NCI-H526 (cell line): ENCODE measurements around the gene PCDHB11.
A peak's percentile ranks its signal among the peaks of the same experiment; 100 is the strongest.
"Not testable (repeated sequence)": the region's sequence is repeated elsewhere in the genome, so short reads cannot be mapped to it uniquely, and the experiment has no call there.

Experiments used
- DNase-seq, 2 experiments: peaks; one replicate each; lab custom pipeline; 2025; lab: John Stamatoyannopoulos, UW

PCDHB11 gene

DNA sequence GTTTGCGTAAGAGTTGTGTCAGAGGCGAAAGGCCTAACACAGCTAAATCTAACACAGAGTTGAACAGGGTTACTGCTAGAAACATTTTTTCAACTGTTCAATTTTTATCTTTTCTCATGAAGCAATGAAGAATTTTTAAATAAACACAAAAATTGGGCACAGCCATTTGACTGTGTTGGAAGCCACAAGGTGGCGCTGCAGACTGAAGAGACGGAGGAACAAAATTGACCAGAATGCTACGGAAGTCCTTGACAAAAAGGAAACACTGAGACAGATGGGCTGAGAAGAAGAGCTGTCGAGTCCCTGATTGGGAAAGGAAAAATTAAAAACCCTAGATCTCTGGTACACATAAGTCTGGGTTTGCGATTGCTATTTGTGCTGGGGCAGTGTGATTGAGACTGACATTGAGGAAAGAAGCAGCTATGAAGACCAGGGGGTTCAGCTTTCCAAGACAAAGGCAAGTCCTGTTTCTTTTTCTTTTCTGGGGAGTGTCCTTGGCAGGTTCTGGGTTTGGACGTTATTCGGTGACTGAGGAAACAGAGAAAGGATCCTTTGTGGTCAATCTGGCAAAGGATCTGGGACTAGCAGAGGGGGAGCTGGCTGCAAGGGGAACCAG is 12.4 kb upstream of the PCDHB11 start, which contains the start of gene PCDHB9:
PCDHB9 (plus strand) TSS at position 265 of the 616 bp plus-strand sequence; CDS start at position 423, 158 bp downstream.
- peak; percentile 8 to 46 for DNase-seq

- not testable (repeated sequence) for DNase-seq
These were observed 10.7 kb upstream of the PCDHB11 start for GRCh38 chr5:141188682-141189081.

DNA sequence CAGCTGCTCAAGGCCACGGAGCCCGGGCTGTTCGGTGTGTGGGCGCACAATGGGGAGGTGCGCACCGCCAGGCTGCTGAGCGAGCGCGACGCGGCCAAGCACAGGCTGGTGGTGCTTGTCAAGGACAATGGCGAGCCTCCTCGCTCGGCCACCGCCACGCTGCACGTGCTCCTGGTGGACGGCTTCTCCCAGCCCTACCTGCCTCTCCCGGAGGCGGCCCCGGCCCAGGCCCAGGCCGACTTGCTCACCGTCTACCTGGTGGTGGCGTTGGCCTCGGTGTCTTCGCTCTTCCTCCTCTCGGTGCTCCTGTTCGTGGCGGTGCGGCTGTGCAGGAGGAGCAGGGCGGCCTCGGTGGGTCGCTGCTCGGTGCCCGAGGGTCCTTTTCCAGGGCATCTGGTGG is 10.3 kb upstream of the PCDHB11 start:
- DNase-seq, result not testable (repeated sequence)

DNA sequence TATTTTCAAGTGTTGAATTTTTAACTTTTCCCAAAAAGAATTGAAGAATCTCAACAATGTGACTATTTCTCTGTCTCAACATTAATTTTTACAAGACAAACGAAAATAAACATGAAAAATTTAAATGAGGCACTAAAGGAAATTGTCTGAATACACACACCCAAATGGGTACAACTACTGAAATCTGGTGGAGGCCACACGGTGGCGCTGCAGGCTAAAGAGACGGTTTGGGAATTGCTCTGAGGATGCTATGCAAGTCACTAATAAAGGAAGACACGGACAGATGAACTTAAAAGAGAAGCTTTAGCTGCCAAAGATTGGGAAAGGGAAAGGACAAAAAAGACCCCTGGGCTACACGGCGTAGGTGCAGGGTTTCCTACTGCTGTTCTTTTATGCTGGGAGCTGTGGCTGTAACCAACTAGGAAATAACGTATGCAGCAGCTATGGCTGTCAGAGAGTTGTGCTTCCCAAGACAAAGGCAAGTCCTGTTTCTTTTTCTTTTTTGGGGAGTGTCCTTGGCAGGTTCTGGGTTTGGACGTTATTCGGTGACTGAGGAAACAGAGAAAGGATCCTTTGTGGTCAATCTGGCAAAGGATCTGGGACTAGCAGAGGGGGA is 7.2 kb upstream of the PCDHB11 start, which contains the start of gene PCDHB10:
PCDHB10 (plus strand) TSS at position 244 of the 616 bp plus-strand sequence; CDS start at position 444, 200 bp downstream.
- peak in 1 of 2 experiments; percentile 72 for DNase-seq

DNA sequence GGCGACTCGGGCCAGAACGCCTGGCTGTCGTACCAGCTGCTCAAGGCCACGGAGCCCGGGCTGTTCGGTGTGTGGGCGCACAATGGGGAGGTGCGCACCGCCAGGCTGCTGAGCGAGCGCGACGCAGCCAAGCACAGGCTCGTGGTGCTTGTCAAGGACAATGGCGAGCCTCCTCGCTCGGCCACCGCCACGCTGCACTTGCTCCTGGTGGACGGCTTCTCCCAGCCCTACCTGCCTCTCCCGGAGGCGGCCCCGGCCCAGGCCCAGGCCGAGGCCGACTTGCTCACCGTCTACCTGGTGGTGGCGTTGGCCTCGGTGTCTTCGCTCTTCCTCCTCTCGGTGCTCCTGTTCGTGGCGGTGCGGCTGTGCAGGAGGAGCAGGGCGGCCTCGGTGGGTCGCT is 5.1 kb upstream of the PCDHB11 start:
- not testable (repeated sequence) for DNase-seq

GRCh38 chr5:141196363-141196762 is 3.1 kb upstream of the PCDHB11 start:
- DNase-seq, result no peak

GRCh38 chr5:141201126-141201525 is 1.7 kb downstream of the PCDHB11 start:
- not testable (repeated sequence) for DNase-seq

GRCh38 chr5:141201646-141202045 is 2.2 kb downstream of the PCDHB11 start:
- not testable (repeated sequence) for DNase-seq

- peak; percentile 23 to 45 for DNase-seq
These were observed 9.1 kb downstream of the PCDHB11 start, which contains the start of gene PCDHB12 for GRCh38 chr5:141208478-141208877. Gene PCDHB12 (plus strand): TSS chr5:141208719. CDS start chr5:141208908, 189 bp downstream.

DNA sequence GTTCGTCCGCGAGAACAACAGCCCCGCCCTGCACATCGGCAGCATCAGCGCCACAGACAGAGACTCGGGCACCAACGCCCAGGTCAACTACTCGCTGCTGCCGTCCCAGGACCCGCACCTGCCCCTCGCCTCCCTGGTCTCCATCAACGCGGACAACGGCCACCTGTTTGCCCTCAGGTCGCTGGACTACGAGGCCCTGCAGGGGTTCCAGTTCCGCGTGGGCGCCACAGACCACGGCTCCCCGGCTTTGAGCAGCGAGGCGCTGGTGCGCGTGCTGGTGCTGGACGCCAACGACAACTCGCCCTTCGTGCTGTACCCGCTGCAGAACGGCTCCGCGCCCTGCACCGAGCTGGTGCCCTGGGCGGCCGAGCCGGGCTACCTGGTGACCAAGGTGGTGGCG is 10.9 kb downstream of the PCDHB11 start:
- not testable (repeated sequence) for DNase-seq

- not testable (repeated sequence) for DNase-seq
These were observed 11.4 kb downstream of the PCDHB11 start for GRCh38 chr5:141210849-141211248.

- DNase-seq, result peak; percentile 60 to 68
These were observed 14.4 kb downstream of the PCDHB11 start, which contains the start of gene PCDHB13 for GRCh38 chr5:141213656-141214339. Gene PCDHB13 (plus strand): TSS chr5:141213919. CDS start chr5:141214124, 205 bp downstream.

DNA sequence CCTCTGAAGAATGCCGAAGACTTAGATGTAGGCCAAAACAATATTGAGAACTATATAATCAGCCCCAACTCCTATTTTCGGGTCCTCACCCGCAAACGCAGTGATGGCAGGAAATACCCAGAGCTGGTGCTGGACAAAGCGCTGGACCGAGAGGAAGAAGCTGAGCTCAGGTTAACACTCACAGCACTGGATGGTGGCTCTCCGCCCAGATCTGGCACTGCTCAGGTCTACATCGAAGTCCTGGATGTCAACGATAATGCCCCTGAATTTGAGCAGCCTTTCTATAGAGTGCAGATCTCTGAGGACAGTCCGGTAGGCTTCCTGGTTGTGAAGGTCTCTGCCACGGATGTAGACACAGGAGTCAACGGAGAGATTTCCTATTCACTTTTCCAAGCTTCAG is 15.2 kb downstream of the PCDHB11 start:
- DNase-seq, result not testable (repeated sequence)

- DNase-seq, result not testable (repeated sequence)
These were observed 16.1 kb downstream of the PCDHB11 start for GRCh38 chr5:141215504-141215903.

DNA sequence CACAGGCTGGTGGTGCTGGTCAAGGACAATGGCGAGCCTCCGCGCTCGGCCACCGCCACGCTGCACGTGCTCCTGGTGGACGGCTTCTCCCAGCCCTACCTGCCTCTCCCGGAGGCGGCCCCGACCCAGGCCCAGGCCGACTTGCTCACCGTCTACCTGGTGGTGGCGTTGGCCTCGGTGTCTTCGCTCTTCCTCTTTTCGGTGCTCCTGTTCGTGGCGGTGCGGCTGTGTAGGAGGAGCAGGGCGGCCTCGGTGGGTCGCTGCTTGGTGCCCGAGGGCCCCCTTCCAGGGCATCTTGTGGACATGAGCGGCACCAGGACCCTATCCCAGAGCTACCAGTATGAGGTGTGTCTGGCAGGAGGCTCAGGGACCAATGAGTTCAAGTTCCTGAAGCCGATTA is 16.6 kb downstream of the PCDHB11 start:
- not testable (repeated sequence) for DNase-seq

GRCh38 chr5:141223112-141223783 is 23.8 kb downstream of the PCDHB11 start, which contains the start of gene PCDHB14:
Gene PCDHB14 (plus strand): TSS chr5:141223343. CDS start chr5:141223506, 163 bp downstream.
- peak; percentile 59 to 83 for DNase-seq

DNA sequence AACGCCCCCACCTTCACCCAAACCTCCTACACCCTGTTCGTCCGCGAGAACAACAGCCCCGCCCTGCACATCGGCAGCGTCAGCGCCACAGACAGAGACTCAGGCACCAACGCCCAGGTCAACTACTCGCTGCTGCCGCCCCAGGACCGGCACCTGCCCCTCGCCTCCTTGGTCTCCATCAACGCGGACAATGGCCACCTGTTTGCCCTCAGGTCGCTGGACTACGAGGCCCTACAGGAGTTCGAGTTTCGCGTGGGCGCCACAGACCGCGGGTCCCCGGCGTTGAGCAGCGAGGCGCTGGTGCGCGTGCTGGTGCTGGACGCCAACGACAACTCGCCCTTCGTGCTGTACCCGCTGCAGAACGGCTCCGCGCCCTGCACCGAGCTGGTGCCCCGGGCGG is 25.4 kb downstream of the PCDHB11 start:
- not testable (repeated sequence) for DNase-seq

GRCh38 chr5:141225421-141225820 is 26.0 kb downstream of the PCDHB11 start:
- not testable (repeated sequence) for DNase-seq

DNA sequence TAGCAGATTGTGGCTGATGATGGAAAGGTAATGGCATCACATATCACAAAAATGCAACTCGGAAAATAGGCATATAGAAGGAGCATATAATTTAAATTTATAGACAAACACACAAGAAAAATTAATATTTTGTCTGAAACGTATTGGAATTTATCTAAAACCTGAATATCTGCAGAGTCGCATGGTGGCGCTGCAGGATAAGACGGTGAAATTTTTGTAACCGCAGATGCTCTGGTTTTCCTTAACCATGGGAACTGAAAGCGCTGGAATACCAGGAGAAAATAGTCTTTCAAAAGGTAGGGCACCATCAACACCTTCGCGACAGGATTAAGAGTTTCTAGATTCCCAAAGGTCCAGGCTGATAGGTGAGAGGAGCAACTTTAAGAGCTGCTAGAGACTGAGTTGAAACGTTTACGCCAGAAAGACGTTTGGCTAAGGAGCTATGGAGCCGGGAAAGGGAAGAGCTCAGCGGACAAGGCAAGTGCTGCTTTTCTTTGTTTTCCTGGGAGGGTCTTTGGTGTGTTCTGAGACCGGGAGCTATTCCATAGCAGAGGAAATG is 34.8 kb downstream of the PCDHB11 start:
- peak in 1 of 2 experiments; percentile 33 for DNase-seq

- DNase-seq, result not testable (repeated sequence)
These were observed 36.5 kb downstream of the PCDHB11 start for GRCh38 chr5:141235922-141236321.
